ENCODE data around the gene NUDT21.
"Not testable (repeated sequence)": the region's sequence is repeated elsewhere in the genome, so short reads cannot be mapped to it uniquely, and the experiment has no call there.

NUDT21 gene

GRCh38 chr16:56419740-56420548, 31.2 kb downstream of the NUDT21 start:
- no peak for DNase-seq (ENCODE audit: low read depth in 2 of 2)

- DNase-seq (ENCODE audit: low read depth in 2 of 2) = no peak
Measured at GRCh38 chr16:56417138-56417537, 34.0 kb downstream of the NUDT21 start.

- DNase-seq (ENCODE audit: low read depth in 2 of 2) = no peak
Measured at GRCh38 chr16:56415875-56416274, 35.3 kb downstream of the NUDT21 start.

GRCh38 chr16:56414366-56414765, 36.8 kb downstream of the NUDT21 start:
- DNase-seq (ENCODE audit: low read depth in 2 of 2) = no peak

GRCh38 chr16:56413381-56413780, 37.8 kb downstream of the NUDT21 start:
- DNase-seq (ENCODE audit: low read depth in 2 of 2) = no peak

GRCh38 chr16:56411624-56412023, 39.5 kb downstream of the NUDT21 start:
- no peak for DNase-seq (ENCODE audit: low read depth in 2 of 2)

GRCh38 chr16:56411123-56411522, 40.0 kb downstream of the NUDT21 start:
- DNase-seq (ENCODE audit: low read depth in 2 of 2) = no peak

- DNase-seq (ENCODE audit: low read depth in 2 of 2) = no peak
Measured at GRCh38 chr16:56409195-56409594, 41.9 kb downstream of the NUDT21 start.

GRCh38 chr16:56408379-56409098, 42.6 kb downstream of the NUDT21 start:
- DNase-seq (ENCODE audit: low read depth in 2 of 2) = no peak

- DNase-seq (ENCODE audit: low read depth in 2 of 2) = no peak
Measured at GRCh38 chr16:56405977-56406672, 45.0 kb downstream of the NUDT21 start.

GRCh38 chr16:56401482-56401881, 49.6 kb downstream of the NUDT21 start:
- no peak for DNase-seq (ENCODE audit: low read depth in 2 of 2)

- no peak for DNase-seq (ENCODE audit: low read depth in 2 of 2)
Measured at GRCh38 chr16:56400458-56400857, 50.7 kb downstream of the NUDT21 start.

- no peak for DNase-seq (ENCODE audit: low read depth in 2 of 2)
Measured at GRCh38 chr16:56399486-56399885, 51.6 kb downstream of the NUDT21 start.

- no peak for DNase-seq (ENCODE audit: low read depth in 2 of 2)
Measured at GRCh38 chr16:56399047-56399446, 52.1 kb downstream of the NUDT21 start.

- not testable (repeated sequence) for DNase-seq (ENCODE audit: low read depth in 2 of 2)
Measured at GRCh38 chr16:56396724-56397123, 54.4 kb downstream of the NUDT21 start.

GRCh38 chr16:56389554-56389953, 61.6 kb downstream of the NUDT21 start:
- no peak for DNase-seq (ENCODE audit: low read depth in 2 of 2)

GRCh38 chr16:56388209-56388608, 62.9 kb downstream of the NUDT21 start:
- DNase-seq (ENCODE audit: low read depth in 2 of 2) = no peak

- no peak for DNase-seq (ENCODE audit: low read depth in 2 of 2)
Measured at GRCh38 chr16:56387396-56387795, 63.7 kb downstream of the NUDT21 start.

GRCh38 chr16:56384074-56384721, 66.9 kb downstream of the NUDT21 start:
- DNase-seq (ENCODE audit: low read depth in 2 of 2) = no peak

GRCh38 chr16:56382901-56383355, 68.2 kb downstream of the NUDT21 start:
- no peak for DNase-seq (ENCODE audit: low read depth in 2 of 2)

- DNase-seq (ENCODE audit: low read depth in 2 of 2) = no peak
Measured at GRCh38 chr16:56382459-56382858, 68.7 kb downstream of the NUDT21 start.
